ENCODE data around the gene HERC3.

Gene HERC3

GRCh38 chr4:88660446-88661294 lies 68.4 kb downstream of the HERC3 start:
- DNase-seq (ENCODE audit: low spot score) = no peak

- DNase-seq (ENCODE audit: low spot score) = peak; percentile 59
These were observed 69.5 kb downstream of the HERC3 start for GRCh38 chr4:88661739-88662138.

- peak; percentile 67 for DNase-seq (ENCODE audit: low spot score)
These were observed 80.7 kb downstream of the HERC3 start for GRCh38 chr4:88672987-88673386.

GRCh38 chr4:88673886-88674285 lies 81.6 kb downstream of the HERC3 start:
- DNase-seq (ENCODE audit: low spot score) = no peak

- DNase-seq (ENCODE audit: low spot score) = no peak
These were observed 82.3 kb downstream of the HERC3 start for GRCh38 chr4:88674565-88674964.

- DNase-seq (ENCODE audit: low spot score) = no peak
These were observed 82.7 kb downstream of the HERC3 start for GRCh38 chr4:88674979-88675378.

GRCh38 chr4:88675543-88675942 lies 83.3 kb downstream of the HERC3 start:
- no peak for DNase-seq (ENCODE audit: low spot score)

- DNase-seq (ENCODE audit: low spot score) = no peak
These were observed 88.9 kb downstream of the HERC3 start for GRCh38 chr4:88681209-88681608.

GRCh38 chr4:88690355-88690754 lies 98.1 kb downstream of the HERC3 start:
- peak; percentile 53 for DNase-seq (ENCODE audit: low spot score)

GRCh38 chr4:88693792-88694191 lies 101.5 kb downstream of the HERC3 start:
- no peak for DNase-seq (ENCODE audit: low spot score)

GRCh38 chr4:88696630-88697029 lies 104.3 kb downstream of the HERC3 start:
- peak; percentile 37 for DNase-seq (ENCODE audit: low spot score)

GRCh38 chr4:88697141-88697540 lies 104.9 kb downstream of the HERC3 start:
- peak; percentile 48 for DNase-seq (ENCODE audit: low spot score)

- peak; percentile 74 for DNase-seq (ENCODE audit: low spot score)
These were observed 105.5 kb downstream of the HERC3 start, which contains the start of gene NAP1L5 for GRCh38 chr4:88697588-88698329. TSS of gene NAP1L5 (minus strand) at chr4:88697829. CDS start at chr4:88697754, 75 bp downstream.

- DNase-seq (ENCODE audit: low spot score) = no peak
These were observed 106.2 kb downstream of the HERC3 start for GRCh38 chr4:88698519-88698918.

GRCh38 chr4:88702782-88703181 lies 110.5 kb downstream of the HERC3 start:
- no peak for DNase-seq (ENCODE audit: low spot score)

- DNase-seq (ENCODE audit: low spot score) = no peak
These were observed 112.9 kb downstream of the HERC3 start for GRCh38 chr4:88705223-88705622.

- DNase-seq (ENCODE audit: low spot score) = no peak
These were observed 113.7 kb downstream of the HERC3 start for GRCh38 chr4:88705805-88706492.

GRCh38 chr4:88706574-88706973 lies 114.3 kb downstream of the HERC3 start:
- peak; percentile 60 for DNase-seq (ENCODE audit: low spot score)

GRCh38 chr4:88709989-88710388 lies 117.7 kb downstream of the HERC3 start:
- DNase-seq (ENCODE audit: low spot score) = no peak

GRCh38 chr4:88713782-88714181 lies 121.5 kb downstream of the HERC3 start:
- no peak for DNase-seq (ENCODE audit: low spot score)

- DNase-seq (ENCODE audit: low spot score) = no peak
These were observed 125.8 kb downstream of the HERC3 start for GRCh38 chr4:88718098-88718497.

- no peak for DNase-seq (ENCODE audit: low spot score)
These were observed 127.1 kb downstream of the HERC3 start for GRCh38 chr4:88719381-88719780.
